C4-2B (cell line): ENCODE measurements around the gene AKNA.

ENCODE experiments used
- H3K27ac ChIP-seq: fragments of 450-650 bp; 2 replicates; pipeline ENCODE4 v1.5.1; 2017
- ZFX ChIP-seq: fragments of 450-650 bp; IDR thresholded peaks from 2 replicates; pipeline ENCODE4 v1.6.1; 2017
- TF ChIP-seq, protein P1 (sequence below): fragments of 450-650 bp; conservative IDR thresholded peaks from 2 replicates; pipeline ENCODE4 v1.5.1; 2017; ENCODE audit warnings: mild to moderate bottlenecking

AKNA gene

DNA sequence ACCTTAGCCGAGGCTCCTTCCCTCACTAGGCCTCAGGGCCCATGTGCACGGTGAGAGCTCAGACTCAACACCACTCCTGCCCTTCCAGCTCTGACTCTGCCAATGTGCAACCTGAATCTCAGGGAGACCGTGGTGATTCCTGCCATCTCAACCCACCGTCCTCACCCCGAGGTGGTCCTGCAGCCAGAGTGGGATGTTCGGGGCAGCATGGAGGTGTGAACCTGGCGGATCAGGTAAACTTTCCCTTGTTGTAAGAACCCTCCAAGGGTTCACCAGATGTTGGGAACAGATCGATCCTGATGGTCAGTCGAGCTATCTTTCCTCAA is 538 bp upstream of the AKNA start:
- H3K27ac ChIP-seq: no peak overlapping the region
- TF ChIP-seq, protein P1, sequence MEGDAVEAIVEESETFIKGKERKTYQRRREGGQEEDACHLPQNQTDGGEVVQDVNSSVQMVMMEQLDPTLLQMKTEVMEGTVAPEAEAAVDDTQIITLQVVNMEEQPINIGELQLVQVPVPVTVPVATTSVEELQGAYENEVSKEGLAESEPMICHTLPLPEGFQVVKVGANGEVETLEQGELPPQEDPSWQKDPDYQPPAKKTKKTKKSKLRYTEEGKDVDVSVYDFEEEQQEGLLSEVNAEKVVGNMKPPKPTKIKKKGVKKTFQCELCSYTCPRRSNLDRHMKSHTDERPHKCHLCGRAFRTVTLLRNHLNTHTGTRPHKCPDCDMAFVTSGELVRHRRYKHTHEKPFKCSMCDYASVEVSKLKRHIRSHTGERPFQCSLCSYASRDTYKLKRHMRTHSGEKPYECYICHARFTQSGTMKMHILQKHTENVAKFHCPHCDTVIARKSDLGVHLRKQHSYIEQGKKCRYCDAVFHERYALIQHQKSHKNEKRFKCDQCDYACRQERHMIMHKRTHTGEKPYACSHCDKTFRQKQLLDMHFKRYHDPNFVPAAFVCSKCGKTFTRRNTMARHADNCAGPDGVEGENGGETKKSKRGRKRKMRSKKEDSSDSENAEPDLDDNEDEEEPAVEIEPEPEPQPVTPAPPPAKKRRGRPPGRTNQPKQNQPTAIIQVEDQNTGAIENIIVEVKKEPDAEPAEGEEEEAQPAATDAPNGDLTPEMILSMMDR: no peak
- no peak for TF ChIP-seq ZFX

DNA sequence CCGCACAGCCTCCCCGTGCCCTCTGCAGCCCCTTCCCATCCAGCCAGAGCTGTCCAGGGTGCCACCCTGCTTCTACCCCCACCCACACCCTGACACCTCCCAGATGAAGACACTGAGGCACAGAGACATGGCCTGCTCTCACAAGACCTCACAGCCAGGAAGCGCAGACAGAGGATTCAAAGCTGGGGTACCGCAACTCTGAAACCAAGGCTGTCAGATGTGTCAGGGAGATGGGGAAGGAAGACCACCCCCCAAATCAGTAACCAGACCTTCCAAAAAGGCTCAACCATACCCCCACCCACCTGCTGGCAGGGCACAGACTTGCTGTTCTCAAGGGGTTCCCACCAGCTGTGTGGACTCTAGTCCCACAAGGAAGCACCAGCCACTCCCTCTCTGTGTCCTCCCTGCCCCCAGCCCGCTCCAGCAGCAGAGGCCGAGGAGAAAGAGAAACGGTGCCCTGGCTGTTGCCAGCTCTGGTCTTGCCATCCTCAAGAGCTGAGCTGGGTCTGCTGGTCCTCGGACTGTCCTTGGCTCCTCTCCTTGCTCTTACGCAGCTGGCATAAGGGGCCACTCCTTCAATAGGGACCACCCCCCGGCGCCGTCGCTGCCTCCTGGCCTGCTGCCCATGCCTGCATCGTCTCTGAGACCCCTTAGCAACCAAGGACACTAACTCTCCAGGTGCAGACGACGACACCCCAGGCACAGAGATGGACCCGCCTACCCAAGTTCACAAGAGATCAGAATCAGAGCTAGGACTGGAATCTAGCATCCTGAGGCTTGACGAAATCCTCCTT is 699 bp downstream of the AKNA start:
- no peak overlapping the region for H3K27ac ChIP-seq
- TF ChIP-seq ZFX: no peak
- TF ChIP-seq, protein P1: no peak

DNA sequence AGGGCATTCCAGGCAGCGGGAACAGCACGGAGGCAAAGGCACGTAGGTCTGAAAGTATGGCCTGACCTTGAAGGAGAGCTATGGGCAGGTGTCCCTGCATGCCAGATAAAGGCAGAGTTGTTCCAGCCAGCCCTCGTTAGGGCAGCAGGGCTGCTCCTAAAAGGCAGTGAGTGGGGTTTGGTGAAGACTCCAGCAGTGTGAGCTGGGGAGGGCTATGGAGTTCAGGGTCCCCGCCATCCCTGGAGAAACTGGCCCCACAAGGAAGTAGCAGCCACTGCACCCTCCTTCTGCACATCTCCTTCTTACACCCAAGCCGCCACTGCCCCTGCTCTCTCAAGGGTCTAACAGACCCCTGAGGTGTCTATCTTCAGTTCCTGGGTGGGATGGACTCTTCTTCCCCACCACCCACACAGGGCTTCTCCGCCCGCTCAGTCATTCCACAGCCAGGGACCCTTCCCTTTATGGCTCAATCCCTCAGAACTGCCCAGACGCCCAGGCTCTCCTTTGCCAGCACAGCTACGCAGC is 1.4 kb downstream of the AKNA start:
- no peak overlapping the region for H3K27ac ChIP-seq
- no peak for TF ChIP-seq ZFX
- TF ChIP-seq, protein P1: no peak

DNA sequence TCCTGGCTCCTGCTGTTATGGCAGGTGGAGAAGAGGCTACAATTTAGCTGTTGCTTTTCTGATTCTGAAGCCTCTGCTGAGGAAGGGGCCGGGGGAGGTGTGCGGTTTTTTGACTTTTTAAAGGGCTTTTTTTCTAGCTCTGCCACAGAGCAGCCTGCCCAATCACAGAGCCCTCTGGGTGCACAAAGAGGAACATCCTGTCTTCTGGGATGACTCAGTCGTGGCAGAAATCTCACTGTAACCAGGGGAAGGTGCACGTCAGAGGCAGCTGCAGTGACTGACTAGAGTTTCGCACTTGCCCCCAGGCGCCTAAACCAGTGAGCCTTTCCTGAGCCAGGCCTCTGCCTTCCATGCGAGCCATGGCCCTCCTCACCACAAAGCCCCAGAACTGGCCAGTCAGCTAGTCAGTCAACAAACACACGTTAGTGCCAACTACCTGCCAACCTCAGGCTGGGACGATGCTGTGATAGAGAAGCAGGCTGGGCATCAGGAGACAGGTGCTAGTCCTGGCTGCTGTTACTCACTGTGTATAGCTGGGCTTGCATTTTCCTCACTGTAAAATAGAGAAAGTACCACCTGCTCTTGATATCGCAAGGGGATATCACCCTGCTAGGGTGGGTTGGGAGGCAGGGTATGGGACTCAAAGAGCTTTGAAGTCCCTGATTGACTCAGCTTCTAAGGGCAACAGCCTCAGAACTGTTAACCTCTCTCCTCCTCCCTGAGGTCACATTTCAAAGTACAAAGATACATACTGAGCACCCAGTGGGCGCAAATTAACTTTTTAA is 2.2 kb downstream of the AKNA start:
- H3K27ac ChIP-seq: no peak overlapping the region
- no peak for TF ChIP-seq ZFX
- TF ChIP-seq, protein P1: no peak

DNA sequence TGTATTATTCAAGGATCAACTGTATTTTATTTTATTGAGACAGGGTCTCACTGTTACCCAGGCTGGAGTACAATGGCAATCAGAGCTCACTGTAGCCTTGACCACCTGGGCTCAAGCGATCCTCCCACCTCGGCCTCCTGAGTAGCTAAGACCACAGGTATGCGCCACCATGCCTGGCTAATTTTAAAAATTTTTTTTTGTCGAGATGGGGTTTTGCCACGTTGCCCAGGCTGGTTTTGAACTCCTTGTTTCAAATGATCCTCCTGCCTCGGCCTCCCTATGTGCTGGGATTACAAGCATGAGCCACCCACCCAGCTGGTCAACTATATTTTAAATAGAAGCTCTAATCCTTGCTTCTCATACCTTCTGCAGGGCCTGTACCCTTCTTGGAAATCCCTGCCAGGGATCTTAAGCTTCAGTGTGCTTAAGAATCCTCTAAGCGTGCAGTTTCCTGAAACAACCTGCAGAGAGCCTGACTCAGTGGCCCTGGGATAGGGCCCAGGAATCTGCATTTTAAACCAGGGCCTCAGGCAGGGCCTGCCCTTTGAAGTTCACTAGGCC is 2.9 kb downstream of the AKNA start:
- H3K27ac ChIP-seq: no peak overlapping the region
- no peak for TF ChIP-seq ZFX
- TF ChIP-seq, protein P1: no peak

DNA sequence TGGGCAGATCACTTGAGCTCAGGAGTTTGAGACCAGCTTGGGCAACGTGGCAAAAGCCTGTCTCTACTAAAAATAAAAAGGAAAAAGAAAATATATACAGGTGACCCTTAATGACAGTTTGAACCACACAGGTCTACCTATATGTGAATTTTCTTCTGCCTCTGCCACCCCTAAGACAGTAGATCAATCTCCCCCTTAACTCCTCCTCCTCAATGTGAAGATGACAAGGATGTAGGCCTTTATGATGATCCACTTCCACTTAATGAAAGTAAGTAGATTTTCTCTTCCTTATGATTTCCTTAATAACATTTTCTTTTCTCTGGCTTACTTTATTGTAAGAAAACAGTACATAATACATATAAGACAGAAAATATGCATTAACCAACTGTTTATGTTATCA is 3.4 kb downstream of the AKNA start:
- no peak overlapping the region for H3K27ac ChIP-seq
- TF ChIP-seq, protein P1: no peak
- no peak for TF ChIP-seq ZFX
